HG03575 (cell line): Measurements from ENCODE around the gene LAMA4.

ENCODE experiments used
- ATAC-seq: cut with Tn5 transposase; IDR thresholded peaks from one replicate; pipeline ENCODE4 v1.9.1; 2021; ENCODE audit not compliant: unreplicated experiment, insufficient number of reproducible peaks, low FRiP score; ENCODE audit errors: extremely low read depth

LAMA4 gene

GRCh38 chr6:112253841-112254816 is at the start of gene LAMA4:
TSS of gene LAMA4 (minus strand) at chr6:112254567. CDS start at chr6:112254150, 417 bp downstream.
- ATAC-seq: no peak

GRCh38 chr6:112302142-112302705 is 47.9 kb upstream of the LAMA4 start:
- ATAC-seq: no peak

GRCh38 chr6:112300896-112301295 is 46.5 kb upstream of the LAMA4 start:
- no peak for ATAC-seq

GRCh38 chr6:112298816-112299281 is 44.5 kb upstream of the LAMA4 start:
- ATAC-seq: no peak

GRCh38 chr6:112298021-112298745 is 43.8 kb upstream of the LAMA4 start:
- no peak for ATAC-seq

GRCh38 chr6:112296694-112297093 is 42.3 kb upstream of the LAMA4 start:
- ATAC-seq: no peak

GRCh38 chr6:112296122-112296521 is 41.8 kb upstream of the LAMA4 start:
- no peak for ATAC-seq

GRCh38 chr6:112291161-112291762 is 36.9 kb upstream of the LAMA4 start:
- no peak for ATAC-seq

- ATAC-seq: no peak
These were observed 34.7 kb upstream of the LAMA4 start for GRCh38 chr6:112289038-112289566.

- ATAC-seq: no peak
These were observed 34.1 kb upstream of the LAMA4 start for GRCh38 chr6:112288475-112288874.

GRCh38 chr6:112287577-112288225 is 33.3 kb upstream of the LAMA4 start:
- no peak for ATAC-seq

GRCh38 chr6:112286500-112287144 is 32.3 kb upstream of the LAMA4 start:
- no peak for ATAC-seq

- ATAC-seq: peak; percentile 59
These were observed 31.6 kb upstream of the LAMA4 start for GRCh38 chr6:112286010-112286409.

GRCh38 chr6:112284603-112285002 is 30.2 kb upstream of the LAMA4 start:
- ATAC-seq: no peak

GRCh38 chr6:112283621-112284020 is 29.3 kb upstream of the LAMA4 start:
- ATAC-seq: no peak

GRCh38 chr6:112281821-112282615 is 27.7 kb upstream of the LAMA4 start:
- ATAC-seq: no peak
